ENCODE data around the gene EFHD1.
"Not testable (repeated sequence)": the region's sequence is repeated elsewhere in the genome, so short reads cannot be mapped to it uniquely, and the experiment has no call there.

DNA sequence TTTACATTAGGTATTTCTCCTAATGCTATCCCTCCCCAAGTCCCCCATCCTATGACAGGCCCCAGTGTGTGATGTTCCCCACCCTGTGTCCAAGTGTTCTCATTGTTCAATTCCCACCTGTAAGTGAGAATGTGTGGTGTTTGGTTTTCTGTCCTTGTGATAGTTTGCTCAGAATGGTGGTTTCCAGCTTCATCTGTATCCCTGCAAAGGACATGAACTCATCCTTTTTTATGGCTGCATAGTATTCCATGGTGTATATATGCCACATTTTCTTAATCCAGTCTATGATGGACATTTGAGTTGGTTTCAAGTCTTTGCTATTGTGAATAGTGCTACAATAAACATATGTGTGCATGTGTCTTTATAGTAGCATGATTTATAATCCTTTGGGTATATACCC is 86.7 kb downstream of the EFHD1 start:
- not testable (repeated sequence) for TF ChIP-seq CBX1 (IDR thresholded peaks at IDR 0.05; ENCODE audit: low read depth); ZNF274 (CRISPR knock-in tag; IDR thresholded peaks at IDR 0.05); STAG1 (CRISPR knock-in tag; IDR thresholded peaks at IDR 0.05); DNMT1 (CRISPR knock-in tag; IDR thresholded peaks at IDR 0.05); ZNF24 (IDR thresholded peaks at IDR 0.05); RFX5 (IDR thresholded peaks at IDR 0.05; ENCODE audit: low read depth, low read length); SIN3A (IDR thresholded peaks at IDR 0.05; ENCODE audit: borderline replicate concordance, low read depth, low read length); EP300 (IDR thresholded peaks at IDR 0.05; ENCODE audit: low read depth in 2 of 2, low read length in 2 of 2); EP300 (CRISPR knock-in tag; IDR thresholded peaks at IDR 0.05; ENCODE audit: borderline replicate concordance)
- TF ChIP-seq, protein P1, sequence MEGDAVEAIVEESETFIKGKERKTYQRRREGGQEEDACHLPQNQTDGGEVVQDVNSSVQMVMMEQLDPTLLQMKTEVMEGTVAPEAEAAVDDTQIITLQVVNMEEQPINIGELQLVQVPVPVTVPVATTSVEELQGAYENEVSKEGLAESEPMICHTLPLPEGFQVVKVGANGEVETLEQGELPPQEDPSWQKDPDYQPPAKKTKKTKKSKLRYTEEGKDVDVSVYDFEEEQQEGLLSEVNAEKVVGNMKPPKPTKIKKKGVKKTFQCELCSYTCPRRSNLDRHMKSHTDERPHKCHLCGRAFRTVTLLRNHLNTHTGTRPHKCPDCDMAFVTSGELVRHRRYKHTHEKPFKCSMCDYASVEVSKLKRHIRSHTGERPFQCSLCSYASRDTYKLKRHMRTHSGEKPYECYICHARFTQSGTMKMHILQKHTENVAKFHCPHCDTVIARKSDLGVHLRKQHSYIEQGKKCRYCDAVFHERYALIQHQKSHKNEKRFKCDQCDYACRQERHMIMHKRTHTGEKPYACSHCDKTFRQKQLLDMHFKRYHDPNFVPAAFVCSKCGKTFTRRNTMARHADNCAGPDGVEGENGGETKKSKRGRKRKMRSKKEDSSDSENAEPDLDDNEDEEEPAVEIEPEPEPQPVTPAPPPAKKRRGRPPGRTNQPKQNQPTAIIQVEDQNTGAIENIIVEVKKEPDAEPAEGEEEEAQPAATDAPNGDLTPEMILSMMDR (CRISPR knock-in tag; IDR thresholded peaks at IDR 0.05), result not testable (repeated sequence)
- TF ChIP-seq, protein P2, sequence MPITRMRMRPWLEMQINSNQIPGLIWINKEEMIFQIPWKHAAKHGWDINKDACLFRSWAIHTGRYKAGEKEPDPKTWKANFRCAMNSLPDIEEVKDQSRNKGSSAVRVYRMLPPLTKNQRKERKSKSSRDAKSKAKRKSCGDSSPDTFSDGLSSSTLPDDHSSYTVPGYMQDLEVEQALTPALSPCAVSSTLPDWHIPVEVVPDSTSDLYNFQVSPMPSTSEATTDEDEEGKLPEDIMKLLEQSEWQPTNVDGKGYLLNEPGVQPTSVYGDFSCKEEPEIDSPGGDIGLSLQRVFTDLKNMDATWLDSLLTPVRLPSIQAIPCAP (CRISPR knock-in tag; IDR thresholded peaks at IDR 0.05; ENCODE audit: low read depth), result not testable (repeated sequence)
- TF ChIP-seq, protein P3, sequence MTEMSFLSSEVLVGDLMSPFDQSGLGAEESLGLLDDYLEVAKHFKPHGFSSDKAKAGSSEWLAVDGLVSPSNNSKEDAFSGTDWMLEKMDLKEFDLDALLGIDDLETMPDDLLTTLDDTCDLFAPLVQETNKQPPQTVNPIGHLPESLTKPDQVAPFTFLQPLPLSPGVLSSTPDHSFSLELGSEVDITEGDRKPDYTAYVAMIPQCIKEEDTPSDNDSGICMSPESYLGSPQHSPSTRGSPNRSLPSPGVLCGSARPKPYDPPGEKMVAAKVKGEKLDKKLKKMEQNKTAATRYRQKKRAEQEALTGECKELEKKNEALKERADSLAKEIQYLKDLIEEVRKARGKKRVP (CRISPR knock-in tag; IDR thresholded peaks at IDR 0.05), result not testable (repeated sequence)
- TF ChIP-seq, protein P4, sequence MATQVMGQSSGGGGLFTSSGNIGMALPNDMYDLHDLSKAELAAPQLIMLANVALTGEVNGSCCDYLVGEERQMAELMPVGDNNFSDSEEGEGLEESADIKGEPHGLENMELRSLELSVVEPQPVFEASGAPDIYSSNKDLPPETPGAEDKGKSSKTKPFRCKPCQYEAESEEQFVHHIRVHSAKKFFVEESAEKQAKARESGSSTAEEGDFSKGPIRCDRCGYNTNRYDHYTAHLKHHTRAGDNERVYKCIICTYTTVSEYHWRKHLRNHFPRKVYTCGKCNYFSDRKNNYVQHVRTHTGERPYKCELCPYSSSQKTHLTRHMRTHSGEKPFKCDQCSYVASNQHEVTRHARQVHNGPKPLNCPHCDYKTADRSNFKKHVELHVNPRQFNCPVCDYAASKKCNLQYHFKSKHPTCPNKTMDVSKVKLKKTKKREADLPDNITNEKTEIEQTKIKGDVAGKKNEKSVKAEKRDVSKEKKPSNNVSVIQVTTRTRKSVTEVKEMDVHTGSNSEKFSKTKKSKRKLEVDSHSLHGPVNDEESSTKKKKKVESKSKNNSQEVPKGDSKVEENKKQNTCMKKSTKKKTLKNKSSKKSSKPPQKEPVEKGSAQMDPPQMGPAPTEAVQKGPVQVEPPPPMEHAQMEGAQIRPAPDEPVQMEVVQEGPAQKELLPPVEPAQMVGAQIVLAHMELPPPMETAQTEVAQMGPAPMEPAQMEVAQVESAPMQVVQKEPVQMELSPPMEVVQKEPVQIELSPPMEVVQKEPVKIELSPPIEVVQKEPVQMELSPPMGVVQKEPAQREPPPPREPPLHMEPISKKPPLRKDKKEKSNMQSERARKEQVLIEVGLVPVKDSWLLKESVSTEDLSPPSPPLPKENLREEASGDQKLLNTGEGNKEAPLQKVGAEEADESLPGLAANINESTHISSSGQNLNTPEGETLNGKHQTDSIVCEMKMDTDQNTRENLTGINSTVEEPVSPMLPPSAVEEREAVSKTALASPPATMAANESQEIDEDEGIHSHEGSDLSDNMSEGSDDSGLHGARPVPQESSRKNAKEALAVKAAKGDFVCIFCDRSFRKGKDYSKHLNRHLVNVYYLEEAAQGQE (IDR thresholded peaks at IDR 0.05; ENCODE audit: borderline replicate concordance in 1 of 2, low read depth in 1 of 2, low read length in 2 of 2), result not testable (repeated sequence)

Data from HepG2 (cell line).